NCI-H146 (cell line): ENCODE results near the gene OBSCN.
A peak's percentile ranks its signal among the peaks of the same experiment; 100 is the strongest.

Experiments used
- DNase-seq: peaks from one replicate; lab custom pipeline; 2025; lab: John Stamatoyannopoulos, UW

The OBSCN gene

GRCh38 chr1:228190778-228191177, 17.1 kb upstream of the OBSCN start:
- DNase-seq: no peak

GRCh38 chr1:228194436-228194835, 13.4 kb upstream of the OBSCN start:
- no peak for DNase-seq

- DNase-seq: no peak
Measured at GRCh38 chr1:228194921-228195812, 12.7 kb upstream of the OBSCN start.

GRCh38 chr1:228197555-228198147, 10.2 kb upstream of the OBSCN start:
- no peak for DNase-seq

GRCh38 chr1:228198977-228199590, 8.8 kb upstream of the OBSCN start:
- DNase-seq: no peak

- no peak for DNase-seq
Measured at GRCh38 chr1:228204958-228205357, 2.9 kb upstream of the OBSCN start.

GRCh38 chr1:228205526-228206436, 2.1 kb upstream of the OBSCN start:
- no peak for DNase-seq

GRCh38 chr1:228206582-228207351, 1.1 kb upstream of the OBSCN start:
- no peak for DNase-seq

GRCh38 chr1:228207381-228207810, 448 bp upstream of the OBSCN start:
- no peak for DNase-seq

- no peak for DNase-seq
Measured at GRCh38 chr1:228208831-228209551, 1.1 kb downstream of the OBSCN start.

- DNase-seq: no peak
Measured at GRCh38 chr1:228209657-228210056, 1.8 kb downstream of the OBSCN start.

- DNase-seq: no peak
Measured at GRCh38 chr1:228210076-228210651, 2.3 kb downstream of the OBSCN start.

GRCh38 chr1:228210712-228211530, 3.1 kb downstream of the OBSCN start:
- no peak for DNase-seq

- no peak for DNase-seq
Measured at GRCh38 chr1:228211531-228212414, 3.9 kb downstream of the OBSCN start.

GRCh38 chr1:228212415-228212965, 4.6 kb downstream of the OBSCN start:
- DNase-seq: no peak

GRCh38 chr1:228212966-228213844, 5.4 kb downstream of the OBSCN start:
- peak; percentile 87 for DNase-seq
